Activated CD8-positive, alpha-beta T cell treated with anti-CD3 and anti-CD28 coated beads for 36 hours (primary cell): ENCODE measurements around the gene AGPAT1. TPM values are rescaled to one million over a fixed set of nuclear protein-coding genes. Genes with fewer than 3 reads are reported as not detected.

Source experiments
- ATAC-seq: fragments of 200-7000 bp; cut with Tn5 transposase; one replicate; pipeline ENCODE4 v1.10.0; 2021; ENCODE audit warnings: mild to moderate bottlenecking, moderate library complexity
- CTCF ChIA-PET: fragments of 350-600 bp; sonication (Branson Sonifier 250); formaldehyde crosslinking; loops from one replicate; lab custom pipeline; 2021; ENCODE audit warnings: antibody characterized with exemption; lab: Charles Lee
- POLR2A ChIA-PET: fragments of 350-600 bp; sonication (Branson Sonifier 250); formaldehyde crosslinking; loops from one replicate; lab custom pipeline; 2021; ENCODE audit warnings: antibody characterized with exemption; lab: Charles Lee
- DNase-seq: peaks from one replicate; pipeline ENCODE4 v3.0.0-alpha.2; 2020
- H3K27ac Mint-ChIP-seq: one replicate; pipeline ENCODE4 v1.8.0; 2021; ENCODE audit warnings: mild to moderate bottlenecking, mixed read lengths
- H3K27me3 Mint-ChIP-seq: one replicate; pipeline ENCODE4 v1.8.0; 2021; ENCODE audit warnings: mixed read lengths
- H3K36me3 Mint-ChIP-seq: one replicate; pipeline ENCODE4 v1.8.0; 2021; ENCODE audit warnings: low read depth, mixed read lengths
- H3K4me1 Mint-ChIP-seq: one replicate; pipeline ENCODE4 v1.8.0; 2021; ENCODE audit warnings: low read depth, mixed read lengths
- H3K4me3 Mint-ChIP-seq: one replicate; pipeline ENCODE4 v1.8.0; 2021; ENCODE audit warnings: mild to moderate bottlenecking, moderate library complexity, mixed read lengths
- H3K9me3 Mint-ChIP-seq: one replicate; pipeline ENCODE4 v1.8.0; 2021; ENCODE audit warnings: mixed read lengths
- CTCF ChIP-seq: fragments of 200-600 bp; IDR thresholded peaks from one replicate; pipeline ENCODE4 v1.8.0; 2022; ENCODE audit warnings: antibody characterized with exemption, mild to moderate bottlenecking
- intact Hi-C: fragments of 100-400 bp; cut with micrococcal nuclease; formaldehyde crosslinking; loops from one replicate; pipeline ENCODE4 v1.10.0; 2022
- total RNA-seq, 2 experiments: library from RNA; stranded (reverse); gene quantifications; one replicate each; pipeline ENCODE4 v1.2.3, GENCODE V29; 2021

Gene AGPAT1
- total RNA-seq, 2 experiments from 2014 or later, result 24.6 to 28.7 TPM

DNA sequence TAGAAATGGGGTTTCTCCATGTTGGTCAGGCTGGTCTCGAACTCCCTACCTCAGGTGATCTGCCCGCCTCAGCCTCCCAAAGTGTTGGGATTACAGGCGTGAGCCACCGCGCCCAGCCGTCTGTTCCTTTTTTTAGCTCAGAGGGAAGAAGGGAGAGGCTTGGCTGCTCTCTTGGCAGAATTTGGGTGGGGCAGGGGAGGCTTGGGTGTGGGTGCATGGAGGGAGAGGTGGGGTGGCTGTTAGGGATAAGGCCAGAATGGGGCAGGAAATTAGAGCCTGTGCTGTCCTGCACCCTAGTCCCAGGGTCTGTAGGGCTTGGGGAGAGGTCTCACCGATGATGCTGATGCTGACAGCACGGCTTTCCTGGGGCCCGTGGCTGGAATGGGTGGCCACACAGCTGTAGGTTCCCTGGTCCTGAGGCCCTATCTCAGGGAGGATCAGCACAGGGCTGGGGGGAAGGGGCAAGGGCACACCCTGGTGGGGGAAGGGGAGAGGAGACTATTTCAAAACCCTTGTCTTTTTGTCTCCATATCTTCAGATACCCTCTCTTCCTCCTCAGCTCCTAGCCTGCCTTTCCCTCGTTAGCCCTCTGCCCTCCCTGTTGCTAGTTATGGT lies 6.1 kb upstream of the AGPAT1 start:
- no peak overlapping the region for H3K4me3 Mint-ChIP-seq
- peak overlapping the region; percentile 34 for H3K27ac Mint-ChIP-seq
- no peaks in the 10 kb centered on the region for H3K27me3 Mint-ChIP-seq
- no peak for DNase-seq
- ATAC-seq, result no peak
- no peak for TF ChIP-seq CTCF
- peaks cover 52% of the 10 kb centered on the region for H3K36me3 Mint-ChIP-seq
- ChIA-PET CTCF (no interaction called here), POLR2A (interaction anchor here (0.9 to 6.5 kb wide), 3 partner anchors 8 to 54 kb away, joined by 3 to 72 read pairs (median 6); partner anchors contain the start of genes ATF6B, GPSM3 and PBX2)
- H3K9me3 Mint-ChIP-seq, result no peaks in the 10 kb centered on the region
- peaks cover 58% of the 10 kb centered on the region for H3K4me1 Mint-ChIP-seq
- intact Hi-C loops, result no loop called here

DNA sequence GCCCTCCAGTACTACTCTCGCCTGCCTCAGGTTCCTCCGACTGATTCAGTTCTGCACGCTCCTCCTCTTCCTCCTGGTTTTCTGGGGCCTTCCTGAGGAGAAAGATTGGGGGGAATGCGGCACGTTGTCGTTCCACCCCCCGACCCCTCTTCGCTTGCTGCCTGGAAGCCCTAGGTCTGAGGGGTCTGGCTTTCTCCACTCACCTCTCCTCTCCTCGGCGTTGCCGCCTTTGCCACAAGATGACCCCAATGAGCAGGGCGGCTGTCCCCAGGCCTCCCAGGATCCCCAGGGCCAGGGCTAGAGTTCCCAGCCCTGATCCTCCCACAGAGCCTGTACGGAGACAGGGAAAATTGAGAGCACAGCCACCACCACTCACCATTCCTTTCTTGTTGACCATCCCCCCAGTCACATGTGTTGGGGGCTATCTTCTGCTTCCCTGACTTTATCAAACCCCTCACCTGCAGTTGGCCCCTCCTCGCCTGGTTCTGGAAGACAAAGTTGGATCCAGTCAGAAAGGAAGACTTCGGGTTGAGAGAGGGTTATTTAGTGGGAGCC lies 5.3 kb upstream of the AGPAT1 start:
- no peak for TF ChIP-seq CTCF
- Mint-ChIP-seq H3K27ac (peak overlapping the region; percentile 50), H3K9me3 (no peaks in the 10 kb centered on the region), H3K4me1 (peaks cover 58% of the 10 kb centered on the region), H3K27me3 (no peaks in the 10 kb centered on the region), H3K4me3 (no peak overlapping the region), H3K36me3 (peaks cover 44% of the 10 kb centered on the region)
- DNase-seq, result no peak
- intact Hi-C loops, result no loop called here
- ATAC-seq, result no peak
- ChIA-PET CTCF (no interaction called here), POLR2A (interaction anchor here (6.5 kb wide), 1 partner anchor 9 kb away, joined by 72 read pairs; the partner anchor contains the start of genes GPSM3 and PBX2)

DNA sequence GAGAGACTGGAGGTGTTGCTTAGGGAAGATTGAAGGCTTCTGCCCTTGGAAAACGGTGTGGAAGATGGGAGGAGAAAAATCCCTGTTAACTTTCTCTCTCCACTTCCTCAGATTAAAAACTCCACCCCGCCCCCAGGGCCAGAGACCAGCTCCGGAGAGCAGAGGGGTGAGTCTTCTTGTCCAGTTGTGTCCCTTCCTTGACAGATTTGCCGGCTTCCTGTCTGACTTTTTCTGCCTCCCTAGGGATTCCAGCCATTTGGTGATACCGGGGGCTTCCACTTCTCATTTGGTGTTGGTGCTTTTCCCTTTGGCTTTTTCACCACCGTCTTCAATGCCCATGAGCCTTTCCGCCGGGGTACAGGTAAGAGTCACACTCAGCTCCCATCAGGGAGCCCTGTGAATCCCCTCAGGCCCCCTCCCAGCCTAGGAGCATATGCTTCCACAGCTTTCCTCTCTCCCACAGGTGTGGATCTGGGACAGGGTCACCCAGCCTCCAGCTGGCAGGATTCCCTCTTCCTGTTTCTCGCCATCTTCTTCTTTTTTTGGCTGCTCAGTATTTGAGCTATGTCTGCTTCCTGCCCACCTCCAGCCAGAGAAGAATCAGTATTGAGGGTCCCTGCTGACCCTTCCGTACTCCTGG lies 4.0 kb upstream of the AGPAT1 start:
- Mint-ChIP-seq H3K27ac (peak overlapping the region; percentile 75), H3K36me3 (peaks cover 37% of the 10 kb centered on the region), H3K4me3 (peak overlapping the region; percentile 94), H3K4me1 (peaks cover 55% of the 10 kb centered on the region), H3K9me3 (no peaks in the 10 kb centered on the region), H3K27me3 (no peaks in the 10 kb centered on the region)
- POLR2A ChIA-PET, result interaction anchor here (1.0 to 6.5 kb wide), 3 partner anchors 10 to 49 kb away, joined by 3 to 72 read pairs (median 8); partner anchors contain the start of genes FKBPL, GPSM3 and PBX2
- ATAC-seq (no peak), DNase-seq (no peak)
- CTCF ChIA-PET, result interaction anchor here (0.8 to 1.7 kb wide), 5 partner anchors 13 to 61 kb away, joined by 3 to 6 read pairs (median 4); no protein-coding TSS in a partner anchor
- no peak for TF ChIP-seq CTCF
- intact Hi-C loops, result loop anchor here (2.0 kb wide), 1 partner anchor 15 kb away; no protein-coding TSS in a partner anchor

DNA sequence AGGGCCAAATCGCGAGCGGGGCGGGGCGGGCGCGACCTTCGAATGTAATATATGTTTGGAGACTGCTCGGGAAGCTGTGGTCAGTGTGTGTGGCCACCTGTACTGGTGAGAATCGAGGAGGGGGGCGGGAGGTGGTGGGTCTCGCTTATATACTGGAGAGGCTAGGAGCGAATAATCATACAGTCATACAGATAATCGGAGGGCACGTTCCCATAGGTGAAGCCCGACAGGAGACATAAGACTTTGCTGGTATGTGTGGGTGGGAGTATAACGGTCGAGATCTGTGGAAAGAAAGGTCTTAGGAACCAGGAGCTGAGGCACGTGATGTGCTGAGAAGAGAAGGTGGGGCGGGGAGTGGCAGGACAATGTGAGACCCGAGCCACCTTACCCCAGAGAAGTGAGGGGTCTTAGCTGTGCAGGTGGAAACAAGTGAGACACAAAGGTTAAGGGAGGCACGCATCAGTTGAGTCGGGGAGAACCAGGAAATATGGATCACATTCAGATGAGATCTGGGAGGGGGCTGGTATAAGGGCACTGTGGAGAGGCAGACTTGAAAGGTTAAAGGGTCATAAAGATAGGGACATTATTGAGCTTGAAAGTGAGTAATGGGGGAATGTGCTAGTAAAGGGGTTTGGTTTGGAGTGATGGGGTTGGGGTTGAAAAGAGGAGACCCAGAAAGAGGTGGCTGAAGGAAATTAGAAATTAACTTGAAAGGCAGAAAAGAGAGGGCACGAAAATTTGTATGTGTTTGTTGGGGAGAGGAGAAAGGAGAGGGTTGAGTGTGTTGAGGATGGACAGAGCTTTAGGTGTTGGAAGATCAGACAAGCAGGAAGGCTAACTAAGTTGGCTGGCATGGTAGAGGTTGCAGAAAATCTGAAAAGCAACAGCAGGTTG lies 2.9 kb upstream of the AGPAT1 start:
- H3K4me3 Mint-ChIP-seq, result peak overlapping the region; percentile 94
- no peaks in the 10 kb centered on the region for H3K9me3 Mint-ChIP-seq
- no peak for DNase-seq
- no peaks in the 10 kb centered on the region for H3K27me3 Mint-ChIP-seq
- POLR2A ChIA-PET, result interaction anchor here (0.9 to 6.5 kb wide), 6 partner anchors 11 to 50 kb away, joined by 3 to 72 read pairs (median 6); partner anchors contain the start of genes ATF6B, FKBPL, GPSM3 and PBX2
- H3K27ac Mint-ChIP-seq, result peak overlapping the region; percentile 96
- TF ChIP-seq CTCF, result no peak
- no peak for ATAC-seq
- intact Hi-C loops, result loop anchor here (2.0 kb wide), 1 partner anchor 16 kb away; no protein-coding TSS in a partner anchor
- H3K4me1 Mint-ChIP-seq, result peaks cover 62% of the 10 kb centered on the region
- H3K36me3 Mint-ChIP-seq, result peaks cover 34% of the 10 kb centered on the region
- CTCF ChIA-PET, result interaction anchor here (0.8 to 1.7 kb wide), 5 partner anchors 14 to 60 kb away, joined by 3 to 6 read pairs (median 4); no protein-coding TSS in a partner anchor
